GM13977 (cell line): Measurements from ENCODE around the gene KLHL42.

ENCODE experiments used
- DNase-seq: peaks from one replicate; pipeline ENCODE4 v3.0.0; 2012; ENCODE audit warnings: low spot score
- in situ Hi-C: fragments of 300-500 bp; cut with MboI; formaldehyde crosslinking; loops from one replicate; pipeline ENCODE4 v1.12.0; 2022; ENCODE audit warnings: low sequenced_read_pairs, low pct_unique_long_range_greater_than_20kb, mixed read lengths, inconsistent platforms; ENCODE audit not compliant: unreplicated experiment
- TF ChIP-seq, protein P1 (sequence below): IDR thresholded peaks from 2 replicates; pipeline ENCODE4 v1.5.1; 2012; ENCODE audit warnings: mild to moderate bottlenecking, control low read depth; ENCODE audit not compliant: insufficient read depth; ENCODE audit errors: extremely low read depth, missing control alignments

Gene KLHL42

DNA sequence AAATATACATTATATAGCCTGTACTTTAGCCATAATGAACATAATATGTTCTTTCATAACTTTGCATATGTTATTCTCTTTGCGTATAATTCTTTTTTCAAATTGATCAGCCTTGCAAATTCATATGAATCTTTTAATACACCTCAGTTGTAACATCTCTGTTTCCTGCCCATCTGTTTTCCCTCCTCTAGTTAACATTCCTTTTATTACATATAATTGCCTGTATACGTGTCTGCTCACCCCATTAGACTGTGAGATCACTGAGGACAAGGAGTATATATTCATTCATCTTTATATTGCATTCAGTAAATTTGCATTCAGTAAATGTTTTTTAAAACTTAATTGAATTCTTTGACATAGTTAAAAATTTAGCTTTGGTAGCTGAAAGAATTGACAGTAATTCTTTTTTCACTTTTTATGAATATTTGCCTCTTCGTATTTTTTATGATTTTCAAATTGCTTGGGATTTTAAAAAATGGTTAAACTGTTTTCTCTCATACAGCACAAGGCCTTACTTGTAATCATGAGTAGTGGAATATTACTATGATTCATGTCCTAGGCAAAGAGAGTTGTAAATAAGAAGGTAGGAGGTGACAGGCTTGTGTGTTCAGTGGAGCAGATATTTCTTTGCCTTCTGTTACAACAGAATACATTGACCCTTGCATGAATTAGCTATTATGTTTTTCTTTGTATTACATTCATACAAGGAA, 32.8 kb upstream of the KLHL42 start:
- in situ Hi-C loops = loop anchor here (25.0 kb wide), 3 partner anchors 190 to 1115 kb away; partner anchors contain the start of gene CCDC91
- no peak for DNase-seq
- TF ChIP-seq, protein P1, sequence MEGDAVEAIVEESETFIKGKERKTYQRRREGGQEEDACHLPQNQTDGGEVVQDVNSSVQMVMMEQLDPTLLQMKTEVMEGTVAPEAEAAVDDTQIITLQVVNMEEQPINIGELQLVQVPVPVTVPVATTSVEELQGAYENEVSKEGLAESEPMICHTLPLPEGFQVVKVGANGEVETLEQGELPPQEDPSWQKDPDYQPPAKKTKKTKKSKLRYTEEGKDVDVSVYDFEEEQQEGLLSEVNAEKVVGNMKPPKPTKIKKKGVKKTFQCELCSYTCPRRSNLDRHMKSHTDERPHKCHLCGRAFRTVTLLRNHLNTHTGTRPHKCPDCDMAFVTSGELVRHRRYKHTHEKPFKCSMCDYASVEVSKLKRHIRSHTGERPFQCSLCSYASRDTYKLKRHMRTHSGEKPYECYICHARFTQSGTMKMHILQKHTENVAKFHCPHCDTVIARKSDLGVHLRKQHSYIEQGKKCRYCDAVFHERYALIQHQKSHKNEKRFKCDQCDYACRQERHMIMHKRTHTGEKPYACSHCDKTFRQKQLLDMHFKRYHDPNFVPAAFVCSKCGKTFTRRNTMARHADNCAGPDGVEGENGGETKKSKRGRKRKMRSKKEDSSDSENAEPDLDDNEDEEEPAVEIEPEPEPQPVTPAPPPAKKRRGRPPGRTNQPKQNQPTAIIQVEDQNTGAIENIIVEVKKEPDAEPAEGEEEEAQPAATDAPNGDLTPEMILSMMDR = no peak

DNA sequence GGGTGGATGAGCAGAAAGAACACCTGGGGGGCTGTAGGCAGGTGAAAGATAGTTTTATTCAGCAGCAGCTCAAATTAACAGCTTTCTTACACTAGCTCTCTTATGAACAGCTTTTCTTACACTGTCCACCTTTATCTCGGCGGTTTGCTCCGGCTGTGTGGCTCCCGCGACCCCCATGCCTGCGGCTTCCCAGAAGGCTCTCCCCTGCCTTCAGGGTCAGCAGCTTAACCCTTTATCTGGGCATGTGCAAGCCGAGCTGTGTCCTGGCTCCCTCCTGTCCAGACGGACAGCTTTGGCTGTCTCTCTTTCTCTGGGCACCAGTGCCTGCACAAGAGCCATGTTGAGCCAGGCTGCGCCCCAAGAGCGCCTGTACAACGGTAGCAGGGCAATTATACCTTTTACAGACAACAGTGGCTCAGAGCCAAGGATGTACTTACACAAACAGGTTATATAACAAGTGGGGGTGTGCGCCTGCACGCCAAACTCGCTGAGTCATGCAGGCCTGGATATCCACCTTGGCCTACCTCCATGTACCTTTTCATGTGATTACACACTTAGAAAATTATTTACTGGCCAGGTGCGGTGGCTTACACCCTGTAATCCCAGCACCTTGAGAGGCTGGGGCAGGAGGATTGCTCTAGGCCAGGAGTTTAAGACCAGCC, 28.5 kb upstream of the KLHL42 start:
- DNase-seq = no peak
- TF ChIP-seq, protein P1 = no peak
- in situ Hi-C loops = no loop called here

DNA sequence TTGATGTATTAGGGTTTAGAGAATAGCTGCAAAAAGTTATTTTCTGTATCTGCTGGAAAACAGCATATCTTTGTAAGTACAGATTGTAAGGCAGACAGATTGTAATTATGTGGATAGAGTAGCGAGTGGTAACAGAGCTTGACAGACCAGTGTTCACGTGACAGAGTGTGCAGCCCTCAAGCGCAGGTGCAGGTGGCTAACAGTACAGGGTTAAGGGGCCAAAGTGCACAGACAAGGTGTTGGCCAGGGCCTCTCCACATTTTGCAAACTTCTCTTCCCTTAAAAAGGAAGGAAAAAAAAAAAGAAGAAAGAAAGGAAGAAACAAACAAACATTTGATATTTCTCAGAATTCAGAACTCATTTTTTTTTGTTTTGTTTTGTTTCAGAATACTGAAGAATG, 25.2 kb upstream of the KLHL42 start:
- DNase-seq = no peak
- TF ChIP-seq, protein P1 = no peak
- in situ Hi-C loops = no loop called here

GRCh38 chr12:27756670-27757195, 23.3 kb upstream of the KLHL42 start:
- in situ Hi-C loops = no loop called here
- no peak for DNase-seq
- TF ChIP-seq, protein P1 = no peak

DNA sequence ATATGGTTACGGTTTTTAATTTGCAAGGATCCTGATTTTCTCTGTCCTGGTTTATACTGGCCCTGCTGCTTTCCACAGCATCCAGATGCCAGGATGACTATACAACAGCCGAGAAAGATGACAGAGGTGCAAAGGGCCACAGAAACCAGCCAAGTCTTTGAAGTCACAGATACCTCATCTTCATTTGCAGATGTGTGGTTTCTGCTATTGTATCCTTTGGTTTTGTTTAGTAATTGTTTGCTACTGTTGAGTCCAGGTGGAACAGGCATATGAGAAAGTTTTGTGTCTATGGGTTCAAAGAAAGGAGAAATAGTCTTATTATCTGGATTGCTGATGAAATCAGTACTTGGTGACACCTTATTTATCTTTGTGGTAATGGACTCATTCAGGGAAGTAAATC, 17.3 kb upstream of the KLHL42 start:
- TF ChIP-seq, protein P1 = no peak
- in situ Hi-C loops = no loop called here
- DNase-seq = no peak

- in situ Hi-C loops = no loop called here
- no peak for DNase-seq
- TF ChIP-seq, protein P1 = no peak
These were observed 13.4 kb upstream of the KLHL42 start for GRCh38 chr12:27766587-27766986.
